Measurements from ENCODE around the gene TKTL1.
A peak's percentile ranks its signal among the peaks of the same experiment; 100 is the strongest.

The TKTL1 gene

DNA sequence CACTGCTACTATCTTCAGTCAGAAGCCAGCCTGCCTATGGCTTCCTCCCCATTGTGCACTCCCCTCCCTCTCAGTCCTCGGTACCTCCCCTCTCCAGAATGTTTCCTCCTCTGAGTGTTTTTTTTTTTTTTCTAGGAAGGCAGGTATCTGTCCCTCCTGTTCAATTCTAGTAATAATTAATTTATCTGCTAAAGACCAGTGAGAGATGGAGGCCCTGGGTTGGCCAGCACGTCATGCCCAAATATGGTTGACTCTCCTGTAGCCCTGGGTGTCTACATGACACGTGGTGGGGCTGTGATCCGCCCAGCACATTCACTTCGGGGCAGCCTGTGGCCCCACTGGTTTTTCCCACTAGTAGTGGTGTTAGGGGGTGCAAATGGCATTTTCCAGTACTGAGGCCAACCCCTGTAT, 77.0 kb downstream of the TKTL1 start:
- Histone ChIP-seq H3K36me3 (ENCODE audit: insufficient read depth) (no peaks in the 10 kb centered on the region), H3K27ac (no peak overlapping the region), H3K4me1 (ENCODE audit: low read depth, poor library complexity, severe bottlenecking) (peaks cover 35% of the 10 kb centered on the region), H3K79me2 (ENCODE audit: insufficient read depth, low read depth) (peaks cover 34% of the 10 kb centered on the region), H4K20me1 (ENCODE audit: insufficient read depth) (no peaks in the 10 kb centered on the region), H3K9ac (no peak overlapping the region), H3K4me2 (peak overlapping the region; percentile 48; the same call in 1 of the 2 replicates), H2AFZ (ENCODE audit: low read depth) (no peak overlapping the region), H3K27me3 (ENCODE audit: insufficient read depth, low read depth) (no peaks in the 10 kb centered on the region), H3K4me3 (IDR thresholded peaks at IDR 0.05; ENCODE audit: insufficient read depth, low read depth, low read length) (no peak overlapping the region)
- TF ChIP-seq, protein P1, sequence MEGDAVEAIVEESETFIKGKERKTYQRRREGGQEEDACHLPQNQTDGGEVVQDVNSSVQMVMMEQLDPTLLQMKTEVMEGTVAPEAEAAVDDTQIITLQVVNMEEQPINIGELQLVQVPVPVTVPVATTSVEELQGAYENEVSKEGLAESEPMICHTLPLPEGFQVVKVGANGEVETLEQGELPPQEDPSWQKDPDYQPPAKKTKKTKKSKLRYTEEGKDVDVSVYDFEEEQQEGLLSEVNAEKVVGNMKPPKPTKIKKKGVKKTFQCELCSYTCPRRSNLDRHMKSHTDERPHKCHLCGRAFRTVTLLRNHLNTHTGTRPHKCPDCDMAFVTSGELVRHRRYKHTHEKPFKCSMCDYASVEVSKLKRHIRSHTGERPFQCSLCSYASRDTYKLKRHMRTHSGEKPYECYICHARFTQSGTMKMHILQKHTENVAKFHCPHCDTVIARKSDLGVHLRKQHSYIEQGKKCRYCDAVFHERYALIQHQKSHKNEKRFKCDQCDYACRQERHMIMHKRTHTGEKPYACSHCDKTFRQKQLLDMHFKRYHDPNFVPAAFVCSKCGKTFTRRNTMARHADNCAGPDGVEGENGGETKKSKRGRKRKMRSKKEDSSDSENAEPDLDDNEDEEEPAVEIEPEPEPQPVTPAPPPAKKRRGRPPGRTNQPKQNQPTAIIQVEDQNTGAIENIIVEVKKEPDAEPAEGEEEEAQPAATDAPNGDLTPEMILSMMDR (conservative IDR thresholded peaks at IDR 0.05; ENCODE audit: low read depth, low read length), result no peak

GRCh38 chrX:154373340-154374306, 78.0 kb downstream of the TKTL1 start:
- peaks cover 24% of the 10 kb centered on the region for H3K79me2 ChIP-seq (ENCODE audit: insufficient read depth, low read depth)
- no peaks in the 10 kb centered on the region for H4K20me1 ChIP-seq (ENCODE audit: insufficient read depth)
- TF ChIP-seq, protein P1 (conservative IDR thresholded peaks at IDR 0.05; ENCODE audit: low read depth, low read length), result peak; percentile 62
- H3K36me3 ChIP-seq (ENCODE audit: insufficient read depth), result no peaks in the 10 kb centered on the region
- no peak overlapping the region for H3K27ac ChIP-seq
- H2AFZ ChIP-seq (ENCODE audit: low read depth), result no peak overlapping the region
- H3K4me3 ChIP-seq (IDR thresholded peaks at IDR 0.05; ENCODE audit: insufficient read depth, low read depth, low read length), result no peak overlapping the region
- peaks cover 30% of the 10 kb centered on the region for H3K4me1 ChIP-seq (ENCODE audit: low read depth, poor library complexity, severe bottlenecking)
- no peak overlapping the region for H3K9ac ChIP-seq
- H3K4me2 ChIP-seq, result peak overlapping the region; percentile 48; the same call in 1 of the 2 replicates
- no peaks in the 10 kb centered on the region for H3K27me3 ChIP-seq (ENCODE audit: insufficient read depth, low read depth)

GRCh38 chrX:154374313-154375155, 78.9 kb downstream of the TKTL1 start, which contains the start of gene FLNA:
Gene FLNA, minus strand, starts transcription at chrX:154374634. Its CDS starts 3,389 bp downstream, at chrX:154371245.
- TF ChIP-seq, protein P1 (conservative IDR thresholded peaks at IDR 0.05; ENCODE audit: low read depth, low read length), result no peak
- no peak within 1 kb of the TSS for H3K4me3 ChIP-seq (IDR thresholded peaks at IDR 0.05; ENCODE audit: insufficient read depth, low read depth, low read length)
- peaks cover 15% of the 10 kb centered on the region for H3K79me2 ChIP-seq (ENCODE audit: insufficient read depth, low read depth)

DNA sequence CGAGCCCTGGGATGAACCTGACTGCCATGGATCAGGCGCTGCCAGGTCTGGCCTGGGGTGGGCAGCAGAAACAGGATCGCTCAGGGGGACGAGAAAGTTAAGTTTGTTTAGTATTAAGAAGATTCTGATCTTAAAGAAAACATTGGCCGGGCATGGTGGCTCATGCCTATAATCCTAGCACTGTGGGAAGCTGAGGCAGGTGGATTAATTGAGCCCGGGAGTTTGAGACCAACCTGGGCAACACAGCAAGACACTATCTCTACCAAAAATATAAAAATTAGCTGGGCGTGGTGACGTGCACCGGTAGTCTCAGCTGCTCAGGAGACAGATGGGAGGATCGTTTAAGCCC, 79.5 kb downstream of the TKTL1 start:
- Histone ChIP-seq H3K27ac (no peak overlapping the region), H3K4me2 (no peak overlapping the region), H3K79me2 (ENCODE audit: insufficient read depth, low read depth) (peaks cover 11% of the 10 kb centered on the region), H4K20me1 (ENCODE audit: insufficient read depth) (no peaks in the 10 kb centered on the region), H3K4me1 (ENCODE audit: low read depth, poor library complexity, severe bottlenecking) (peaks cover 31% of the 10 kb centered on the region), H3K4me3 (IDR thresholded peaks at IDR 0.05; ENCODE audit: insufficient read depth, low read depth, low read length) (no peak overlapping the region), H2AFZ (ENCODE audit: low read depth) (no peak overlapping the region), H3K9ac (no peak overlapping the region), H3K36me3 (ENCODE audit: insufficient read depth) (no peaks in the 10 kb centered on the region), H3K27me3 (ENCODE audit: insufficient read depth, low read depth) (no peaks in the 10 kb centered on the region)
- TF ChIP-seq, protein P1 (conservative IDR thresholded peaks at IDR 0.05; ENCODE audit: low read depth, low read length), result no peak

More at GRCh38 chrX:154374313-154375155, 78.9 kb downstream of the TKTL1 start, which contains the start of gene FLNA:
- Histone ChIP-seq H3K4me1 (ENCODE audit: low read depth, poor library complexity, severe bottlenecking) (peaks cover 30% of the 10 kb centered on the region), H3K9ac (no peak within 1 kb of the TSS), H2AFZ (ENCODE audit: low read depth) (no peak within 1 kb of the TSS), H3K36me3 (ENCODE audit: insufficient read depth) (no peaks in the 10 kb centered on the region), H3K27ac (no peak within 1 kb of the TSS), H3K27me3 (ENCODE audit: insufficient read depth, low read depth) (no peaks in the 10 kb centered on the region), H3K4me2 (peak within 1 kb of the TSS; percentile 48; the same call in 1 of the 2 replicates), H4K20me1 (ENCODE audit: insufficient read depth) (no peaks in the 10 kb centered on the region)
